Stimulated activated CD4-positive, alpha-beta T cell treated with anti-CD3 and anti-CD28 coated beads, Interleukin-12 subunit alpha, Interleukin-12 subunit beta, amount 100 ng/mL, for 4 hours (primary cell): ENCODE measurements around the gene FADS6.

Experiments used
- DNase-seq: peaks from one replicate; pipeline ENCODE4 v3.0.0-alpha.2; 2020

Gene FADS6

DNA sequence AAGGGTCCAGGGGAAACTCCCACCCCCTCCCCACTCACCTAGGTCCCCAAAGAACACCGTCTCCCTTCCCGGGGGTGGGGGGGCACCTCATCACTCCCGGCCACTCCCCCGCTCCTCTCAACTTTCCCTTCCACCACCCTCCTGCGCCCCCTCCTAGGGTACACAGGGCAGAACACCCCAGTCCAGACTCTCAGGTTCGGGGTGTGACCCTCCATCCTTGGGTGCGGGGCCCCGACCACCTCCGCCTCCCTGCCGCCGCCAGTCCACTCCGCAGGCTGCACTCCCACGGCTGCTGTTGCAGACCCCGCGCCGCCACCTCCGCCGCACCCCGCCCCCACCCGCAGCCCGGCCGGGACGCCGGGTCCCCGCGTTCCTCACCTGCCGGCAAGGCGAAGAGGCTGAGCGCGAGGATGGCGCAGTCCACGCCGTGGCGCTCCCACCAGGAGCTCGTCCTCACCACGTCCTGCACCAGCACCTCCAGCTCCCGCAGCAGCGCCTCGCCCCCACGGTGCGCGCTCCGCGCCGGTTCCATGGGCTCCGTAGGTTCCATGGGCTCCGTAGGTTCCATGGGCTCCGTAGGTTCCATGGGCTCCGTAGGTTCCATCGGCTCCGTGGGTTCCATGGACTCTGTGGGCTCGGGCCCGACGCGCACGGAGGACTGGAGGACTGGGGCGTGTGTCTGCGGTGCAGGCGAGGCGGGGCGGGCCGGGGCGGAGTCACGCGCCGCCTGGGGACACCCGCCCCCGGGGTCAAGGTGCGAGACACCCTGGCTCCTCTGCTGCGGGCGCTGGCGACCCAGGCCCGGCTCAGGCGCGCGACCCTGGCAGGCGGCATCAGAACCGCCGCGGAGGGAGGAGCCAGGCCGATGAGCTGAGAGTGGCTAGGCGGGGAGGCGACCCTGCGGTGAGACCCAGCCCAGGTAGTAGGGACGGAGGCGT, at the start of gene FADS6:
FADS6 (minus strand) TSS at position 660 of the 938 bp plus-strand sequence; CDS start at position 622, 38 bp downstream.
- no peak for DNase-seq

- DNase-seq, result no peak
These were observed 47.8 kb upstream of the FADS6 start for GRCh38 chr17:74941128-74941725.

GRCh38 chr17:74939534-74939933, 46.1 kb upstream of the FADS6 start:
- no peak for DNase-seq

GRCh38 chr17:74938194-74938950, 44.9 kb upstream of the FADS6 start:
- DNase-seq, result no peak

- no peak for DNase-seq
These were observed 43.9 kb upstream of the FADS6 start for GRCh38 chr17:74937064-74938051.

GRCh38 chr17:74936470-74936799, 43.0 kb upstream of the FADS6 start:
- DNase-seq, result no peak

DNA sequence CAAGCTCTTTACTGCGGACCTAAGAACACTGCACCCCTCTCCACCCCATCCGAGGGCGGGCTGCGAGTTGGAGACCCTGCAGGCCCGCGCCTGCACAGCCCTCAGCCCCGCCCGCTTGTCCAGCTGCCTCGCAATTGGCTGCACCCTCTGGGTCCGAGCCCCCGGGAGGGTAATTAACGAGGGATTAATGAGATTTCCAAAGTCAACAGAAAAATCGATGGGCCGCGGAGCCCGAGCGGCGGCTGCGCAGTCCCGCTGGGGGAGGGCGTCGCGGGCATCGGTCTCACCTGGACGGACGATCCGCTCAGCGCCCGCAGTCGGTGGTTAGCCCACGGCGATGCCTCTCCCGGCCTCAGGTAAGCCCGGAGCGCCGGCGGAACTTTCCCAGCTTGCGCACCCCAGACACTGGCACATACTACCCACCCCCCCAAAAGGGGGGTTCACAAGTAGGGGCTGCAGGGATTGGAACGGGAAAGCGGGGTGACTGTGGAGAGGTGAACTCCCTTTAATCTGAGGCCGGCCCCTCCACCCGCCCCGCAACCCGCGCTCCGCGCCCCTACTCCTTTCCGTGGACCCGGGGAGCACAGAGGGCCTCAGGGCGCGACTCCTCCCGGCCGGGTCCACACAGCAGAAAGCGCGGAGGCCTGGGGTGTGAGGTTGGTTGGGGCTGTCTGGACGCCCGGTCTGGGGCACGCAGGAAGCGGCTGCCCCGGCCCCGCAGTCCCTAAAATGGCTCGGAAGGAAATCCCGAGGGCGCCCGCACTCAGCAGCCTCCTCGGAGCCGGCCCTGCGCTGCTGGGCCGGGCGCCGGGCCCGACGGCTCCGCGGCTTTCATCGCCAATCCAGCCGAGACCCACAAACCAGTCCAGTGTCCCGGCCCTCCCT, 42.4 kb upstream of the FADS6 start, which contains the start of gene OTOP3:
OTOP3 (plus strand) TSS at position 314 of the 885 bp plus-strand sequence; CDS start at position 338, 24 bp downstream.
- no peak for DNase-seq

GRCh38 chr17:74935048-74935447, 41.6 kb upstream of the FADS6 start:
- DNase-seq, result no peak

DNA sequence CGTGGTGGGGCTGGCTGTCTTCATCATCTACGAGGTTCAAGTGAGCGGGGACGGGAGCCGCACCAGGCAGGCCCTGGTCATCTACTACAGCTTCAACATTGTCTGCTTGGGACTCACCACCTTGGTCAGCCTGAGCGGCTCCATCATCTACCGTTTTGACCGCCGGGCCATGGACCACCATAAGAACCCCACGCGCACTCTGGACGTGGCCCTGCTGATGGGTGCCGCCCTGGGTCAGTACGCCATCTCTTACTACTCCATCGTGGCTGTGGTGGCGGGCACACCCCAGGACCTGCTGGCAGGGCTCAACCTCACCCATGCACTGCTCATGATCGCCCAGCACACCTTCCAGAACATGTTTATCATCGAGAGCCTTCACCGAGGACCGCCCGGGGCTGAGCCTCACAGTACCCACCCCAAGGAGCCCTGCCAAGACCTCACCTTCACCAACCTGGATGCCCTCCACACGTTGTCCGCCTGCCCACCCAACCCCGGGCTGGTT, 37.2 kb upstream of the FADS6 start:
- DNase-seq, result no peak

DNA sequence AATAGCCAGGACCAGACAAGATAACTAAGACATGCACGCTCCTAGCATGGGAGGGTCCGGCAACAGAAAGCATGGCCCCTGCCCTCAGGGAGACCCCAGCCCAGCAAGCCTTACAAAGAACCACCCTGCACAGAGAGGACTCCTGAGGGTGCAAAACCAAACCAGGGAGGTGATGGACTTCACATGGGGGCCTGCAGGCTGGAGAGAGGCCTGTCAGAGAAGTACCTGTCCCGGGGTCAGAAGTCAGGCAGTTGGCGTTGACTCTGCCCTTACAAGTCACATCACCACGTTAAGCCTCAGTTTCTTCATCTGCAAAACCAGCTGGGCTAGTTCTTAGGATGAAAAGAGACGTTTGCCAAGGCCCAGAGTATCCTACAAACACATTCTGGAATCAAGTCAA, 35.4 kb upstream of the FADS6 start:
- DNase-seq, result no peak

- DNase-seq, result no peak
These were observed 31.8 kb upstream of the FADS6 start for GRCh38 chr17:74925242-74925641.

DNA sequence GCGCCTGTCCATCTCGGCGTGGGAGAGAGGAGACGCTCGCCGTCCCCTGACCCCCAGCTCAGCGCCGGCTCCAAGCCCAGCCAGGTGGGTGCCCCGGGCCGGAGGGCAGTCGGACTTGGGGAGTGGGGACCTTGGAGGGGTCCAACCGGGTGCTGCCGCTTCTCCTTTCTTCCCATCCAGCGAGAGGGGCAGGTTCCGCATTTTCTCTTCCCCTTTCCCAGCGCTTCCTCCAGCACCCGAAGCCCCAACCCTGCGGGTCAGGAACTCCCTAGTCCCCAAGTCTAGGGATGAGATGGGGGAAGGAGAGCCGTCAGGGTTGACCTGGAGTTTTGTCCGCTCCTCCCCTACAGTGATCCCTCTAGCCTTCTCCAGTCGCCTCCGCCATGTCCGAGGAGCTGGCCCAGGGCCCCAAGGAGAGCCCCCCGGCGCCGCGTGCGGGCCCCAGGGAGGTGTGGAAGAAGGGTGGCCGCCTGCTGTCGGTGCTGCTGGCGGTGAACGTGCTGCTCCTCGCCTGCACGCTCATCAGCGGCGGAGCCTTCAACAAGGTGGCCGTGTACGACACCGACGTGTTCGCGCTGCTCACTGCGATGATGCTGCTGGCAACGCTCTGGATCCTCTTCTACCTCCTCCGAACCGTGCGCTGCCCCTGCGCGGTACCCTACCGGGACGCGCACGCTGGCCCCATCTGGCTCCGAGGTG, 31.0 kb upstream of the FADS6 start, which contains the start of gene OTOP2:
OTOP2 (plus strand) TSS at position 24 of the 699 bp plus-strand sequence; CDS start at position 384, 360 bp downstream.
- peak; percentile 5 for DNase-seq

GRCh38 chr17:74923538-74924249, 30.3 kb upstream of the FADS6 start:
- DNase-seq, result peak; percentile 75

GRCh38 chr17:74922694-74923537, 29.5 kb upstream of the FADS6 start, which contains the start of gene USH1G:
Gene USH1G, minus strand, starts transcription at chr17:74923255. Its CDS starts 182 bp downstream, at chr17:74923073.
- no peak for DNase-seq

DNA sequence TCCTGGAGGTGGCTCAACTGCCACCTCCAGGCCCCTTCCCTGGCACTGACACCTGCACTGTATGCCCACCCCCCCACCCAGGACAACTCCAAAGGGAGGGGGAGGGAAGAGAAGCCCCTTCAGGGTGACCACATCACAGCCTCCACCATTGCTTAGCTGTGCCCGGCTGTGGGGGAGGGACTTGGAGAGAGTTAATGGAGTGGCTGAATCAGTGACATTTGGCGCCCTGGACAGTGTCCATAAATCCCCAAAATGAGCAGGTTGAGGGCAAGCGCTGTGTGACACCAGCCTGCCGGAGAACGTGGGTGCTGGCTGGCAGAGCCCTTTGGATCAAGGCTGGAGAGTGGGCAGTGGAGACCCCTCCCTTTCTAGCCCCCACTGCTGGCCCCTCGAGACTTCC, 28.7 kb upstream of the FADS6 start:
- DNase-seq, result no peak

DNA sequence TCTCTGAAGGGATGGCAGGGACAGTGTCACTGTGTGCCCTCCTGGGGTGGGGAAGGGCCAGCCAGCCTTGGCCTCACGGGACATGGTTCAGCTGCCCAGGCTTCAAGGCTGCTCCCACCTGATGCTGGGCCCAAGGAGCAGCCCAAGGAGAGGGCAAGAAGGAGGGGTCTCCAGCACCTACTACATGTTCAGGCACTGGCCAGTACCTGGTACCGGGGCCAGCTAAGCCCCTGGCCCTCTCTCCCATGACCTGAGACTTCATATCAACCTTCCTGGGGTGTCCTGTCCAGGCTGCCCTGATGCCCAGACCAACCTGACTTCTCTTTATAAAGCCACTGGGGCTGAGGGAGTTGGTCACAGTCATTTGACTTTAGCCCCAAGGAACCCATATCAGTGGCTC, 28.3 kb upstream of the FADS6 start:
- DNase-seq, result no peak

- no peak for DNase-seq
These were observed 27.7 kb upstream of the FADS6 start for GRCh38 chr17:74921026-74921681.

DNA sequence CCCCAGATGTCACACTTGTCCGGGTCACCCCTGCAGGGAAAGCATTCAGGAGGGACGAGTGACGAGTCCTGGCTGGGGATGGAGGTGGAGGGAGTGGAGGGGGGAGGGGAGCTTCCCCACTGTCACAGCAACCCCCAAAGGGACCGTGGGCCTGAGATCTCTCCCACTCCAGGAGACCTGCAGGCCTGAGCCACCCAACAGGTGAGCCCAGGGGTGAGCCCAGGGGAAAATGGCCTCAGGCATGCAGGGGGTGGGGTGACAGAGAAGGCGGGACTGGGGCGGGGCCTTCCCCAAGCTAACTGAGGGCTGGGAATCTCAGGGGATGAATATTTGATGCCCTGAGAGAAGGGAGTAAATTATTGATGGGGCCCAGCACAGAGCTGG, 27.2 kb upstream of the FADS6 start:
- DNase-seq, result no peak
